Heart left ventricle (tissue), 16 donors: ENCODE results near the gene LMTK2. TPM values are rescaled to one million over a fixed set of nuclear protein-coding genes. Genes with fewer than 3 reads are reported as not detected.

Experiments
- ATAC-seq, 4 donors: fragments of 200-7000 bp; cut with Tn5 transposase; one replicate each; pipeline ENCODE4 v1.9.1; 2020 to 2022; ENCODE audit warnings: moderate library complexity in 4 of 4, mild to moderate bottlenecking in 3 of 4, moderate number of reproducible peaks in 1 of 4
- DNase-seq, 5 donors: peaks; one replicate each; pipeline ENCODE4 v3.0.0-alpha.2; 2020
- H3K27ac ChIP-seq, 12 donors: fragments of 200-600 bp; sonication (generic) in 4 of 12; one replicate each; pipeline versions ENCODE4 v1.5.0 to v1.8.0; 2016 to 2022; ENCODE audit warnings: mild to moderate bottlenecking in 2 of 12
- H3K27me3 ChIP-seq, 9 donors: fragments of 200-600 bp; sonication (generic) in 2 of 9; one replicate each; pipeline versions ENCODE4 v1.5.1 to v1.8.0; 2016 to 2022; ENCODE audit warnings: mild to moderate bottlenecking in 3 of 9
- H3K36me3 ChIP-seq, 9 donors: fragments of 200-600 bp; sonication (generic) in 2 of 9; one replicate each; pipeline versions ENCODE4 v1.5.0 to v1.8.0; 2018 to 2022; ENCODE audit warnings: mild to moderate bottlenecking in 2 of 9
- H3K4me1 ChIP-seq, 12 donors: fragments of 200-600 bp; sonication (generic) in 4 of 12; one replicate each; pipeline versions ENCODE4 v1.5.0 to v1.8.0; 2016 to 2022; ENCODE audit warnings: mild to moderate bottlenecking in 3 of 12
- H3K4me3 ChIP-seq, 12 donors: fragments of 200-600 bp; sonication (generic) in 4 of 12; one replicate each; pipeline versions ENCODE4 v1.5.0 to v1.8.0; 2017 to 2022; ENCODE audit warnings: mild to moderate bottlenecking in 9 of 12, moderate library complexity in 4 of 12
- H3K9me3 ChIP-seq, 12 donors: fragments of 200-600 bp; sonication (generic) in 4 of 12; one replicate each; pipeline versions ENCODE4 v1.5.0 to v1.8.0; 2016 to 2022; ENCODE audit warnings: mild to moderate bottlenecking in 1 of 12
- POLR2A ChIP-seq, 2 donors: fragments of 450-650 bp; IDR thresholded peaks; one replicate each; pipeline ENCODE4 v1.6.1; 2017; ENCODE audit warnings: antibody characterized with exemption in 2 of 2, mild to moderate bottlenecking in 2 of 2, moderate library complexity in 2 of 2
- WGBS, 4 donors: extraction: QIAGEN DNeasy Blood & Tissue Kit in 2 of 4; methylation state at CpG; one replicate each; pipeline versions ENCODE4 v1.1.5 to v1.1.7; 2013 to 2018; 5-methylcytosine and 5-hydroxymethylcytosine counted together
- intact Hi-C, 10 donors: fragments of 100-400 bp; cut with DNase I; formaldehyde crosslinking; loops; one replicate each; pipeline versions ENCODE4 v1.11.1 to v1.14.2; 2022
- polyA plus RNA-seq, 2 donors: library from polyadenylated mRNA; stranded (reverse); fragments of 200-250 nt; gene quantifications; one replicate each; pipeline ENCODE4 v1.2.3, GENCODE V29; 2013
- total RNA-seq, 9 donors: library from RNA; depleted of rRNA in 2 of 9; stranded (reverse); fragments of >200 nt in 2 of 9; fragmentation: NEBNext Ultra II Directional in 3 of 9; extraction: Animal tissue kit (Norgen Biotek cat#: 25700) in 3 of 9; gene quantifications; one replicate each; pipeline versions ENCODE4 v1.1.0 to v1.2.4, GENCODE V29; 2016 to 2023
- TF ChIP-seq, protein P1 (sequence below), 12 donors: fragments of 200-600 bp; sonication (generic) in 4 of 12; IDR thresholded peaks; one replicate each; pipeline versions ENCODE4 v1.5.0 to v1.8.0; 2018 to 2022; ENCODE audit warnings: antibody characterized with exemption in 12 of 12, mild to moderate bottlenecking in 5 of 12
- donor health status: ischemic (EF 13 %, LVEDD 7.1; RV severe dilation, severe dysfunction).
- donor health status: healthy with polysubstance abuse.
- donor health status: DM: no; HTN: yes; CAD: no.
- donor health status: DM: no; HTN: no; CAD: no.
- donor health status: ischemic (EF 25% LVEDD 6.9; RV normal size, moderate dysfunction).
- donor health status: ischemic (EF 25% LVEDD 5.7; RV mildly dilated, moderate dysfunction).
- donor health status: healthy.
- donor health status: DM: yes; HTN: yes; CAD: no.
- donor health status: ischemic (EF 35%, LVEDD 5.7; RV mildly dilated, moderate dysfunction).
- donor health status: nonischemic (EF 11% LVEDD 7.7; RV severe dilation, severe dysfunction).
- donor health status: DM: yes; HTN: yes; CAD: no.
- donor health status: PGD.
- donor health status: ischemic (EF 29% LVEDD 5.4; RV normal size, mild dysfunction).
- donor health status: nonischemic (EF 23%, LVEDD 6.1; RV moderate dilation, normal function).

The LMTK2 gene
- total and polyA plus RNA-seq, 11 donors, result 6.3 to 58.3 (median 27.3) TPM

GRCh38 chr7:98171449-98171848 lies 64.8 kb downstream of the LMTK2 start:
- H3K27ac ChIP-seq, result no peak overlapping the region
- peaks cover 0 to 13% (median 1%) of the 10 kb centered on the region in 12 donors for H3K4me1 ChIP-seq
- H3K9me3 ChIP-seq, result no peaks in the 10 kb centered on the region
- TF ChIP-seq, protein P1, sequence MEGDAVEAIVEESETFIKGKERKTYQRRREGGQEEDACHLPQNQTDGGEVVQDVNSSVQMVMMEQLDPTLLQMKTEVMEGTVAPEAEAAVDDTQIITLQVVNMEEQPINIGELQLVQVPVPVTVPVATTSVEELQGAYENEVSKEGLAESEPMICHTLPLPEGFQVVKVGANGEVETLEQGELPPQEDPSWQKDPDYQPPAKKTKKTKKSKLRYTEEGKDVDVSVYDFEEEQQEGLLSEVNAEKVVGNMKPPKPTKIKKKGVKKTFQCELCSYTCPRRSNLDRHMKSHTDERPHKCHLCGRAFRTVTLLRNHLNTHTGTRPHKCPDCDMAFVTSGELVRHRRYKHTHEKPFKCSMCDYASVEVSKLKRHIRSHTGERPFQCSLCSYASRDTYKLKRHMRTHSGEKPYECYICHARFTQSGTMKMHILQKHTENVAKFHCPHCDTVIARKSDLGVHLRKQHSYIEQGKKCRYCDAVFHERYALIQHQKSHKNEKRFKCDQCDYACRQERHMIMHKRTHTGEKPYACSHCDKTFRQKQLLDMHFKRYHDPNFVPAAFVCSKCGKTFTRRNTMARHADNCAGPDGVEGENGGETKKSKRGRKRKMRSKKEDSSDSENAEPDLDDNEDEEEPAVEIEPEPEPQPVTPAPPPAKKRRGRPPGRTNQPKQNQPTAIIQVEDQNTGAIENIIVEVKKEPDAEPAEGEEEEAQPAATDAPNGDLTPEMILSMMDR (IDR thresholded peaks at IDR 0.05), result no peak
- TF ChIP-seq POLR2A (IDR thresholded peaks at IDR 0.05), result no peak
- ATAC-seq (no peak), DNase-seq (no peak)
- 95 to 97% (median 96%) methylated on average over 24 of the region's 24 CpGs for WGBS, 4 donors
- H3K36me3 ChIP-seq, result peaks cover 0 to 50% (median 29%) of the 10 kb centered on the region in 9 donors
- H3K27me3 ChIP-seq, result no peaks in the 10 kb centered on the region
- H3K4me3 ChIP-seq, result no peak overlapping the region
- intact Hi-C loops, result no loop called here

- Histone ChIP-seq H3K9me3 (no peaks in the 10 kb centered on the region), H3K27ac (peak overlapping the region in 5 of 12 donors; percentile 12 to 51 (median 33)), H3K4me3 (no peak overlapping the region), H3K4me1 (peaks cover 0 to 23% (median 12%) of the 10 kb centered on the region in 12 donors), H3K36me3 (peaks cover 0 to 64% (median 38%) of the 10 kb centered on the region in 9 donors), H3K27me3 (no peaks in the 10 kb centered on the region)
- 80 to 83% (median 81%) methylated on average over 18 to 20 of the region's 20 CpGs for WGBS, 4 donors
- DNase-seq, result peak; percentile 68 to 87 (median 75)
- TF ChIP-seq POLR2A (IDR thresholded peaks at IDR 0.05), result no peak
- TF ChIP-seq, protein P1 (IDR thresholded peaks at IDR 0.05), result no peak
- intact Hi-C loops, result no loop called here
- ATAC-seq, result peak; percentile 51 to 82 (median 75)
Observed at GRCh38 chr7:98174334-98175259, 67.9 kb downstream of the LMTK2 start.

GRCh38 chr7:98175260-98175940 lies 68.7 kb downstream of the LMTK2 start:
- ATAC-seq, result no peak
- 71 to 76% (median 75%) methylated on average over 8 of the region's 8 CpGs for WGBS, 4 donors
- Histone ChIP-seq H3K9me3 (no peaks in the 10 kb centered on the region), H3K27ac (peak overlapping the region in 1 of 12 donors; percentile 12), H3K4me1 (peaks cover 0 to 23% (median 12%) of the 10 kb centered on the region in 12 donors), H3K36me3 (peaks cover 0 to 69% (median 38%) of the 10 kb centered on the region in 9 donors), H3K4me3 (no peak overlapping the region), H3K27me3 (no peaks in the 10 kb centered on the region)
- intact Hi-C loops, result no loop called here
- TF ChIP-seq, protein P1 (IDR thresholded peaks at IDR 0.05), result no peak
- TF ChIP-seq POLR2A (IDR thresholded peaks at IDR 0.05), result no peak
- no peak for DNase-seq

GRCh38 chr7:98177553-98177952 lies 70.9 kb downstream of the LMTK2 start:
- Histone ChIP-seq H3K9me3 (no peaks in the 10 kb centered on the region), H3K27me3 (no peaks in the 10 kb centered on the region), H3K4me3 (no peak overlapping the region), H3K4me1 (peaks cover 0 to 23% (median 12%) of the 10 kb centered on the region in 12 donors), H3K36me3 (peaks cover 0 to 57% (median 26%) of the 10 kb centered on the region in 9 donors), H3K27ac (peak overlapping the region in 3 of 12 donors; percentile 26 to 69 (median 36))
- DNase-seq, result no peak
- intact Hi-C loops, result no loop called here
- WGBS, 4 donors, result 84 to 91% (median 87%) methylated on average over 6 of the region's 6 CpGs
- TF ChIP-seq POLR2A (IDR thresholded peaks at IDR 0.05), result no peak
- TF ChIP-seq, protein P1 (IDR thresholded peaks at IDR 0.05), result no peak
- peak in 3 of 4 donors; percentile 19 to 43 (median 26) for ATAC-seq
